Common myeloid progenitor, CD34-positive (primary cell): ENCODE data around the gene RNF144A.

Source experiments
- CTCF ChIA-PET: fragments of 350-600 bp; sonication (Branson Sonifier 250); formaldehyde crosslinking; loops from one replicate; lab custom pipeline; 2021; ENCODE audit warnings: antibody characterized with exemption; lab: Charles Lee
- POLR2A ChIA-PET: fragments of 350-600 bp; sonication (Branson Sonifier 250); formaldehyde crosslinking; loops from one replicate; lab custom pipeline; 2021; ENCODE audit warnings: antibody characterized with exemption; lab: Charles Lee
- DNase-seq, 3 donors: peaks; one replicate each; pipeline versions ENCODE4 v3.0.0 to v3.0.0-alpha.2; 2013
- H3K27ac ChIP-seq, 2 experiments: 1 replicate in 1 of 2; 2 replicates in 1 of 2; pipeline ENCODE4 v1.7.0; 2013; ENCODE audit warnings: inconsistent platforms in 2 of 2, low read length in 2 of 2, mild to moderate bottlenecking in 2 of 2, low read depth in 1 of 2, moderate library complexity in 1 of 2; ENCODE audit not compliant: severe bottlenecking in 2 of 2, insufficient read depth in 1 of 2, poor library complexity in 1 of 2
- H3K27me3 ChIP-seq, 5 experiments: replicated peaks in 2 of 5; 1 replicate in 3 of 5; 2 replicates in 2 of 5; pipeline versions ENCODE4 v1.6.1 to v1.7.0; 2013; ENCODE audit warnings: low read length in 4 of 5, mild to moderate bottlenecking in 2 of 5, moderate library complexity in 2 of 5, inconsistent platforms in 1 of 5; ENCODE audit not compliant: insufficient read depth in 5 of 5, control insufficient read depth in 4 of 5
- H3K36me3 ChIP-seq, 4 experiments: 1 replicate in 2 of 4; 2 replicates in 2 of 4; pipeline versions ENCODE4 v1.6.1 to v1.7.0; 2013; ENCODE audit warnings: low read length in 3 of 4, control low read depth in 1 of 4, mild to moderate bottlenecking in 1 of 4; ENCODE audit not compliant: control insufficient read depth in 4 of 4, insufficient read depth in 4 of 4
- H3K4me1 ChIP-seq, 4 experiments: 1 replicate in 3 of 4; 2 replicates in 1 of 4; pipeline versions ENCODE4 v1.6.1 to v1.7.1; 2013; ENCODE audit warnings: low read length in 3 of 4, mild to moderate bottlenecking in 3 of 4, control low read depth in 1 of 4, inconsistent platforms in 1 of 4, moderate library complexity in 1 of 4; ENCODE audit not compliant: control insufficient read depth in 4 of 4, insufficient read depth in 4 of 4; ENCODE audit errors: control extremely low read depth in 1 of 4
- H3K4me3 ChIP-seq, 7 experiments: 1 replicate in 4 of 7; 2 replicates in 3 of 7; pipeline versions ENCODE4 v1.5.1 to v1.7.0; 2013; ENCODE audit warnings: mild to moderate bottlenecking in 7 of 7, low read length in 6 of 7, moderate library complexity in 6 of 7, inconsistent platforms in 2 of 7, low read depth in 2 of 7, control low read depth in 1 of 7; ENCODE audit not compliant: insufficient read depth in 4 of 7, control insufficient read depth in 1 of 7; ENCODE audit errors: extremely low read depth in 1 of 7
- H3K9me3 ChIP-seq, 5 experiments: 1 replicate in 4 of 5; 2 replicates in 1 of 5; pipeline versions ENCODE4 v1.6.1 to v1.7.1; 2013; ENCODE audit warnings: low read length in 4 of 5, mild to moderate bottlenecking in 2 of 5, inconsistent platforms in 1 of 5, low read depth in 1 of 5, moderate library complexity in 1 of 5; ENCODE audit not compliant: control insufficient read depth in 4 of 5, insufficient read depth in 2 of 5; ENCODE audit errors: control extremely low read depth in 1 of 5
- WGBS: methylation state at CpG from one replicate; pipeline ENCODE4 v1.1.5; 2013; ENCODE audit not compliant: insufficient coverage; 5-methylcytosine and 5-hydroxymethylcytosine counted together

Gene RNF144A

GRCh38 chr2:6926071-6926732 lies 9.0 kb downstream of the RNF144A start:
- no peaks in the 10 kb centered on the region for H3K27me3 ChIP-seq
- no peak for DNase-seq
- H3K4me3 ChIP-seq = no peak overlapping the region
- H3K36me3 ChIP-seq = peaks cover 0 to 57% (median 4%) of the 10 kb centered on the region in 4 experiments
- H3K9me3 ChIP-seq = no peaks in the 10 kb centered on the region
- ChIA-PET POLR2A (no interaction called here), CTCF (interaction anchor here (1.7 kb wide), 1 partner anchor 8 kb away, joined by 5 read pairs; no protein-coding TSS in a partner anchor)
- 95% methylated on average over 10 of the region's 14 CpGs for WGBS
- peaks cover 13 to 73% (median 70%) of the 10 kb centered on the region in 4 experiments for H3K4me1 ChIP-seq
- H3K27ac ChIP-seq = no peak overlapping the region

DNA sequence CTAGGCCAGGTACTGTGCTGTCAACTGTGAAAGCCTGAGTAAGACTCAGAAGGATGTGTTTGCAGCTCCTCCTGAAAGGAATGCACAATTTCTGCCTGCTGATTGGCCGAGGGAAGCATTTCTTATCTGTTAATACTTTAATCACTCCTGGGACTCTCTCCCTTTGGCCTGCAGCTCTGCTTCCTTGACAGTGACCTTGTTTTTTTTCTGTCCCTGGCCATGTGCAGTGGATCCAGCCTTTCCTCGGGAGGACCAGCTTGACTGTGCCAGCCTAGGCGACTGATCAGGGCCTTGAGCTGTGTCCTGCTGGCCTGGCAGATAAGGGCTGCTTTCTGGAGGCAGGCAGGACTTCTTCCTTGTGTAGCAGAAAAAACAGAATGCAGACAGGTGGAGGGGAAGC lies 10.0 kb downstream of the RNF144A start:
- ChIA-PET POLR2A (no interaction called here), CTCF (interaction anchor here (1.2 to 4.7 kb wide), 4 partner anchors 8 to 84 kb away, joined by 3 to 31 read pairs (median 14); partner anchors contain the start of gene RNF144A)
- Histone ChIP-seq H3K36me3 (peaks cover 0 to 54% (median 1%) of the 10 kb centered on the region in 4 experiments), H3K4me1 (peaks cover 13 to 73% (median 67%) of the 10 kb centered on the region in 4 experiments), H3K9me3 (peaks cover 0 to 3% (median 0%) of the 10 kb centered on the region in 5 experiments), H3K27ac (peak overlapping the region in 1 of 2 experiments; percentile 26), H3K4me3 (peak overlapping the region in 1 of 7 experiments; percentile 8), H3K27me3 (no peaks in the 10 kb centered on the region)
- DNase-seq = peak in 2 of 3 donors; percentile 31 to 49
- WGBS = 62% methylated on average over 2 of the region's 3 CpGs

GRCh38 chr2:6927753-6928152 lies 10.5 kb downstream of the RNF144A start:
- peaks cover 0 to 54% (median 1%) of the 10 kb centered on the region in 4 experiments for H3K36me3 ChIP-seq
- 100% methylated on average over 3 of the region's 3 CpGs for WGBS
- peak overlapping the region in 1 of 2 experiments; percentile 26 for H3K27ac ChIP-seq
- POLR2A ChIA-PET = no interaction called here
- no peaks in the 10 kb centered on the region for H3K27me3 ChIP-seq
- no peak overlapping the region for H3K4me3 ChIP-seq
- CTCF ChIA-PET = interaction anchor here (1.1 to 4.7 kb wide), 5 partner anchors 8 to 84 kb away, joined by 3 to 31 read pairs (median 3); partner anchors contain the start of gene RNF144A
- no peak for DNase-seq
- peaks cover 13 to 72% (median 67%) of the 10 kb centered on the region in 4 experiments for H3K4me1 ChIP-seq
- H3K9me3 ChIP-seq = peaks cover 0 to 5% (median 0%) of the 10 kb centered on the region in 5 experiments

DNA sequence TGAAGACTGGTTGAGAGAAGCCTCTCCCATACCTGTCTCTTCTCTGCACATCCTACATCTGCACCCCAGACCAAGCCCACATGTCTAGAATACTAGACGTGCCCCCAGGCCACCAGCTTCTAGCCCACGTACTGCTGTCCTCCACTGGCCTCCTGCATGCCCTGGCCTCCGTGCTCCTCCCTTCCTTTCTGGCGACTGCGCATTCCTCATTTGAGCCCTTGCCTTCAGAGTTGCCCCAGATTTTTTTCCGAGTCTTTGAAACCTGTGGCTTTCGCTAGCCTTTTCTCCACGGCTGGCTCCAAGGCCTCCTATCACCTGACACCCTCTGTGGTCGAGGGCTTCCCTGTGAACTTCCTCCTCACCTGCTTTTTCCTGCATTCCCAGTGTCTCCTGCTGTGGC lies 11.2 kb downstream of the RNF144A start:
- Histone ChIP-seq H3K4me1 (peaks cover 17 to 72% (median 67%) of the 10 kb centered on the region in 4 experiments), H3K9me3 (peaks cover 0 to 5% (median 0%) of the 10 kb centered on the region in 5 experiments), H3K27me3 (no peaks in the 10 kb centered on the region), H3K4me3 (no peak overlapping the region), H3K27ac (peak overlapping the region in 1 of 2 experiments; percentile 51), H3K36me3 (peaks cover 0 to 47% (median 1%) of the 10 kb centered on the region in 4 experiments)
- CTCF ChIA-PET = interaction anchor here (0.8 to 4.7 kb wide), 6 partner anchors 8 to 103 kb away, joined by 3 to 31 read pairs (median 4); partner anchors contain the start of gene RNF144A
- DNase-seq = no peak
- POLR2A ChIA-PET = no interaction called here
- WGBS = 80% methylated on average over 9 of the region's 9 CpGs

DNA sequence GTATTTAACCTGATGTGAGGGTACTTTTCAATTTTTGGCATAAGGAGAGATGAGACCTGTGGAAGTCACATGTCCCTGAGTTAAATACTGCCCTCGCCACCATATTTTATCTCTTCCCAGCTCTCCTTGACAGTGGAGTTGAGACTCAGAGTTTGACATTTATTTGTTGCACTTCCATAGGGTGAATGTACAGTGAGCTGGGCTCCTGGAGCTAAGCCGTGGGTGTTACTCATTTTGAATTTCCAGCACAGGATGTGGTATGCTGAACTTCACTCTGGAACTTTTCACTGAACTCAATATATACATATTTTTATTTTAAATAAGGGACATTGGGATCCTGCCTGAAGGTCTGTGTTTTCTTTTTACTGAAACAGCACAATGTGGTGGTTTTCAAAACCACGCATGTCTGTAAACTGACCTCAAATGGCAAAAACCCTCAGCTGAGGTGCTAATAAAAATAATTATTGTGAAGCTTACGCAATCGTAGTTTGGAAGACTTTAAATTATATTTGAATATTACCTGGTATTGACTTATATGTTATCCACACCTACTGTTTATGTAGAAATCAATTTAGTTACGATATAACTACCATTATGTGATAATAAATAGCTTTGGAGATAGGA lies 12.1 kb downstream of the RNF144A start:
- peaks cover 20 to 77% (median 66%) of the 10 kb centered on the region in 4 experiments for H3K4me1 ChIP-seq
- H3K27ac ChIP-seq = peak overlapping the region; percentile 20 to 51
- H3K9me3 ChIP-seq = peaks cover 0 to 5% (median 0%) of the 10 kb centered on the region in 5 experiments
- ChIA-PET CTCF (interaction anchor here (0.8 to 4.7 kb wide), 7 partner anchors 7 to 107 kb away, joined by 3 to 31 read pairs (median 4); partner anchors contain the start of gene RNF144A), POLR2A (no interaction called here)
- H3K4me3 ChIP-seq = peak overlapping the region in 4 of 7 experiments; percentile 8 to 61 (median 44)
- H3K27me3 ChIP-seq = no peaks in the 10 kb centered on the region
- peak in 2 of 3 donors; percentile 53 to 62 for DNase-seq
- WGBS = 83% methylated on average over 1 of the region's 6 CpGs
- H3K36me3 ChIP-seq = peaks cover 0 to 42% (median 1%) of the 10 kb centered on the region in 4 experiments

DNA sequence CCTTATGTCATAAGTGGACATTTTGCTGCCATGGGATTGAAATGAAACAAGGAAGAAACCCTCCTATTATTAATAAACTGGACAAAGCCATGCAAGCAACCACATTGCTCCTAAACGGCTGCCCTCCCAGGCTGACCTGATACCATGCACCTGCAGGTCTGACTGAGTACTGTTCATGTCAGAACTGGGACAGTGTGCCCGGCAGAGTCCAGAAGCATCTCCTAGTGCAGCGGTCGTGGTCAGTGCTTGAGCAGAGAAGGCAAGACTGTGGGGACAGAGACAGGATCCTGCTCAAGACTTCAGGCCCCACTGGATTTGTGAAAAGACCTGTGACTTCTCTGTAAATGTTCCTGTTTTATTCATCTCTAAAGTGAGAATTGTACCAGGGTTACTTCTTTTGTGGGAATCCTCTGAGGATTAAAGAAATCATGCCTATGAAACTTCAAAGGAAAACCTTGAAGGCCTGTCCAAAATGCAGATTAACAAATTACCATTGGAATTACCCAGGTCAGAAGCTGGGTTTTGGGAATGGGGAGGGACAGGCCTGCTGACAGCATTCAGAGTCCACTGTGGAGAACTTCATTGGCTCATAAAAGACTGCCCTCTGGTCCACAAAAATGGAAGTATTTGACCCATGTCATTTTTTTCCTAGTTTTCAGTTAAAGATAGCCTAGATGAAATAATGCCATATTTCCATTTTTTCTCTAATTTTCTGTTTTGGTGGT lies 13.9 kb downstream of the RNF144A start:
- 89% methylated on average over 4 of the region's 4 CpGs for WGBS

More for the DNA sequence above, 13.9 kb downstream of the RNF144A start:
- DNase-seq = no peak
- Histone ChIP-seq H3K4me1 (peaks cover 27 to 76% (median 69%) of the 10 kb centered on the region in 4 experiments), H3K27me3 (no peaks in the 10 kb centered on the region), H3K4me3 (no peak overlapping the region), H3K36me3 (peaks cover 0 to 27% (median 1%) of the 10 kb centered on the region in 4 experiments), H3K27ac (no peak overlapping the region), H3K9me3 (peaks cover 0 to 5% (median 0%) of the 10 kb centered on the region in 5 experiments)
- ChIA-PET CTCF (interaction anchor here (1.2 to 4.7 kb wide), 5 partner anchors 10 to 106 kb away, joined by 4 to 31 read pairs (median 5); partner anchors contain the start of gene RNF144A), POLR2A (no interaction called here)
